A549 treated with DMSO at 1 μM for 4 hours (cell line): ENCODE measurements around the gene ARL14EP. TPM values are rescaled to one million over a fixed set of nuclear protein-coding genes. Genes with fewer than 3 reads are reported as not detected.

Experiments used
- total RNA-seq: library from RNA; stranded (reverse); fragments of 200-300 nt; extraction: Qiagen RNA extraction; gene quantifications from 5 replicates; pipeline ENCODE4 v1.2.3, GENCODE V29; 2022; ENCODE audit warnings: low read depth

The ARL14EP gene
- total RNA-seq = 12.0 to 17.9 TPM (median 16.4 TPM) in 5 replicates

GRCh38 chr11:30322826-30323710 lies at the start of gene ARL14EP:
TSS of gene ARL14EP (plus strand) at chr11:30323104. CDS start at chr11:30330949, 7,845 bp downstream.

Other genes starting within 250 kb of the ARL14EP start
- not detected in 5 replicates for gene FSHB, start 92.1 kb upstream of the ARL14EP start, total RNA-seq